ENCODE results near the gene ZNF79. TPM values are rescaled to one million over a fixed set of nuclear protein-coding genes. Genes with fewer than 3 reads are reported as not detected.

ZNF79 gene
- total and polyA plus RNA-seq, 2 experiments from 2014 or later, result 2.2 to 6.3 TPM

GRCh38 chr9:127458921-127459320, 34.7 kb downstream of the ZNF79 start:
- peaks cover 2% of the 10 kb centered on the region; the same call in 1 of the 2 replicates for H4K20me1 ChIP-seq (replicated peaks; ENCODE audit: insufficient read depth)
- TF ChIP-seq ZNF331 (CRISPR knock-in tag; IDR thresholded peaks at IDR 0.05; ENCODE audit: low read depth), result no peak
- TF ChIP-seq ZNF114 (CRISPR knock-in tag; IDR thresholded peaks at IDR 0.05), result no peak
- TF ChIP-seq POLR2AphosphoS5 (IDR thresholded peaks at IDR 0.05; ENCODE audit: low read depth), result no peak
- TF ChIP-seq ZNF462 (CRISPR knock-in tag; IDR thresholded peaks at IDR 0.05), result no peak
- no peak for TF ChIP-seq EZH2phosphoT487 (IDR thresholded peaks at IDR 0.05; ENCODE audit: unreplicated experiment)
- TF ChIP-seq NANOG (IDR thresholded peaks at IDR 0.05; ENCODE audit: borderline replicate concordance), result no peak
- no peak for TF ChIP-seq CREB1 (CRISPR knock-in tag; IDR thresholded peaks at IDR 0.05; ENCODE audit: low read depth)
- no peak for TF ChIP-seq EZH2 (IDR thresholded peaks at IDR 0.05; ENCODE audit: low read depth, unreplicated experiment)
- no peak for TF ChIP-seq CTCF (conservative IDR thresholded peaks at IDR 0.05; ENCODE audit: low read depth in 2 of 2)
- TF ChIP-seq REST (IDR thresholded peaks at IDR 0.05; ENCODE audit: unreplicated experiment), result no peak
- TF ChIP-seq STAT1 (IDR thresholded peaks at IDR 0.05; ENCODE audit: unreplicated experiment), result no peak
- TF ChIP-seq JUNB (IDR thresholded peaks at IDR 0.05; ENCODE audit: unreplicated experiment), result no peak
- TF ChIP-seq ETS1 (IDR thresholded peaks at IDR 0.05), result no peak
- no peak overlapping the region for H2AFZ ChIP-seq
- Mint-ChIP-seq H3K36me3 (ENCODE audit: low read depth) (peaks cover 43% of the 10 kb centered on the region), H3K4me1 (peaks cover 7% of the 10 kb centered on the region; the same call in 2 of the 3 replicates), H3K9me3 (no peaks in the 10 kb centered on the region), H3K27me3 (ENCODE audit: insufficient read depth, low read depth, poor library complexity) (peaks cover 3% of the 10 kb centered on the region), H3K4me3 (no peak overlapping the region), H3K27ac (no peak overlapping the region)
- no peaks in the 10 kb centered on the region for H3F3A ChIP-seq (replicated peaks; ENCODE audit: low read depth)
- H3K36me3 ChIP-seq (ENCODE audit: insufficient read depth), result peaks cover 9% of the 10 kb centered on the region; the same call in 1 of the 2 replicates
- no peaks in the 10 kb centered on the region for H3K27me3 ChIP-seq (ENCODE audit: insufficient read depth)
- no peak overlapping the region for H3K4me2 ChIP-seq
- H3K27ac ChIP-seq (ENCODE audit: low read depth), result no peak overlapping the region
- no peaks in the 10 kb centered on the region for H3K79me2 ChIP-seq (replicated peaks; ENCODE audit: insufficient read depth)
- H3K9me2 ChIP-seq (ENCODE audit: insufficient read depth), result no peaks in the 10 kb centered on the region
- DNase-seq (ENCODE audit: low spot score) (no peak), ATAC-seq (no peak)
- no peaks in the 10 kb centered on the region for H3K4me1 ChIP-seq (ENCODE audit: insufficient read depth)
- H3K4me3 ChIP-seq, result no peak overlapping the region

Measured in GM23338 (cell line).